Upper lobe of left lung (tissue), 6 donors: Measurements from ENCODE around the gene CFI. TPM values are rescaled to one million over a fixed set of nuclear protein-coding genes. Genes with fewer than 3 reads are reported as not detected.

Experiments used
- ATAC-seq, 2 donors: fragments of 200-7000 bp; cut with Tn5 transposase; one replicate each; pipeline ENCODE4 v1.9.1; 2022; ENCODE audit warnings: mild to moderate bottlenecking in 2 of 2, moderate library complexity in 2 of 2; ENCODE audit not compliant: low FRiP score in 2 of 2
- DNase-seq, 2 donors: peaks; one replicate each; pipeline ENCODE4 v3.0.0-alpha.2; 2019 to 2020
- H3K27ac ChIP-seq, 4 donors: fragments of 200-600 bp; sonication (generic); one replicate each; pipeline ENCODE4 v1.5.1; 2016 to 2019
- H3K27me3 ChIP-seq, 4 donors: fragments of 200-600 bp; sonication (generic); one replicate each; pipeline ENCODE4 v1.5.1; 2017 to 2019
- H3K36me3 ChIP-seq, 4 donors: fragments of 200-600 bp; sonication (generic); one replicate each; pipeline ENCODE4 v1.5.1; 2016 to 2019
- H3K4me1 ChIP-seq, 4 donors: fragments of 200-600 bp; sonication (generic); one replicate each; pipeline ENCODE4 v1.5.1; 2018 to 2019
- H3K4me3 ChIP-seq, 4 donors: fragments of 200-600 bp; sonication (generic); one replicate each; pipeline ENCODE4 v1.5.1; 2017 to 2019; ENCODE audit warnings: mild to moderate bottlenecking in 2 of 4, moderate library complexity in 1 of 4
- H3K9me3 ChIP-seq, 4 donors: fragments of 200-600 bp; sonication (generic); one replicate each; pipeline ENCODE4 v1.5.1; 2018 to 2019
- EP300 ChIP-seq, 4 donors: sonication (generic); formaldehyde crosslinking; IDR thresholded peaks; one replicate each; pipeline ENCODE4 v1.5.1; 2017; ENCODE audit warnings: antibody characterized with exemption in 4 of 4, control low read depth in 2 of 4
- POLR2A ChIP-seq, 4 donors: fragments of 450-650 bp; IDR thresholded peaks; one replicate each; pipeline ENCODE4 v1.5.1; 2016 to 2017; ENCODE audit warnings: antibody characterized with exemption in 4 of 4, mild to moderate bottlenecking in 2 of 4
- POLR2AphosphoS5 ChIP-seq, 2 donors: sonication (generic); formaldehyde crosslinking; IDR thresholded peaks; one replicate each; pipeline ENCODE4 v1.5.1; 2017; ENCODE audit warnings: antibody characterized with exemption in 2 of 2
- WGBS, 2 donors: methylation state at CpG; one replicate each; pipeline ENCODE4 v1.1.5; 2017 to 2018; 5-methylcytosine and 5-hydroxymethylcytosine counted together
- total RNA-seq, 6 donors: library from RNA; depleted of rRNA in 4 of 6; stranded (reverse); fragments of >200 nt in 4 of 6; gene quantifications; one replicate each; pipeline versions ENCODE4 v1.1.0 to v1.2.1, GENCODE V29; 2016 to 2021
- TF ChIP-seq, protein P1 (sequence below), 6 experiments: fragments of 450-650 bp in 4 of 6; fragments of 200-600 bp in 2 of 6; sonication (generic) in 2 of 6; IDR thresholded peaks; one replicate each; pipeline ENCODE4 v1.5.1; 2016 to 2019; ENCODE audit warnings: antibody characterized with exemption in 6 of 6
- donor health status: DM: no; HTN: no; CAD: no; lungs with moderate emphysema.
- donor health status: DM: no; HTN: yes; CAD: no; lungs with severe emphysema.

Gene CFI
- total RNA-seq, 6 donors from 2014 or later: 20.2 to 122 (median 53.3) TPM

- 0 to 1% methylated on average over 42 to 53 of the region's 53 CpGs for WGBS, 2 donors
- peak within 1 kb of the TSS; percentile 82 to 89 (median 84) for H3K27ac ChIP-seq
- peaks cover 11 to 19% (median 14%) of the 10 kb centered on the region in 4 donors for H3K4me1 ChIP-seq
- no peaks in the 10 kb centered on the region for H3K27me3 ChIP-seq
- H3K4me3 ChIP-seq: peak within 1 kb of the TSS; percentile 48 to 85 (median 74)
- TF ChIP-seq POLR2A (IDR thresholded peaks at IDR 0.05): peak in 2 of 4 donors; percentile 40 to 75
- TF ChIP-seq, protein P1, sequence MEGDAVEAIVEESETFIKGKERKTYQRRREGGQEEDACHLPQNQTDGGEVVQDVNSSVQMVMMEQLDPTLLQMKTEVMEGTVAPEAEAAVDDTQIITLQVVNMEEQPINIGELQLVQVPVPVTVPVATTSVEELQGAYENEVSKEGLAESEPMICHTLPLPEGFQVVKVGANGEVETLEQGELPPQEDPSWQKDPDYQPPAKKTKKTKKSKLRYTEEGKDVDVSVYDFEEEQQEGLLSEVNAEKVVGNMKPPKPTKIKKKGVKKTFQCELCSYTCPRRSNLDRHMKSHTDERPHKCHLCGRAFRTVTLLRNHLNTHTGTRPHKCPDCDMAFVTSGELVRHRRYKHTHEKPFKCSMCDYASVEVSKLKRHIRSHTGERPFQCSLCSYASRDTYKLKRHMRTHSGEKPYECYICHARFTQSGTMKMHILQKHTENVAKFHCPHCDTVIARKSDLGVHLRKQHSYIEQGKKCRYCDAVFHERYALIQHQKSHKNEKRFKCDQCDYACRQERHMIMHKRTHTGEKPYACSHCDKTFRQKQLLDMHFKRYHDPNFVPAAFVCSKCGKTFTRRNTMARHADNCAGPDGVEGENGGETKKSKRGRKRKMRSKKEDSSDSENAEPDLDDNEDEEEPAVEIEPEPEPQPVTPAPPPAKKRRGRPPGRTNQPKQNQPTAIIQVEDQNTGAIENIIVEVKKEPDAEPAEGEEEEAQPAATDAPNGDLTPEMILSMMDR (IDR thresholded peaks at IDR 0.05): no peak
- TF ChIP-seq EP300 (IDR thresholded peaks at IDR 0.05): peak in 1 of 4 donors; percentile 30
- peak; percentile 67 to 81 for TF ChIP-seq POLR2AphosphoS5 (IDR thresholded peaks at IDR 0.05)
- H3K9me3 ChIP-seq: no peaks in the 10 kb centered on the region
- DNase-seq (peak; percentile 92 to 96), ATAC-seq (peak; percentile 97 to 100)
- peaks cover 0 to 17% (median 0%) of the 10 kb centered on the region in 4 donors for H3K36me3 ChIP-seq
Measured at GRCh38 chr4:109815151-109816081, 13.6 kb upstream of the CFI start, which contains the start of gene GAR1. Gene GAR1 (plus strand): TSS chr4:109815762. CDS start chr4:109816165, 403 bp downstream.

GRCh38 chr4:109811707-109812106 lies 9.9 kb upstream of the CFI start:
- no peak for ATAC-seq
- Histone ChIP-seq H3K36me3 (no peaks in the 10 kb centered on the region), H3K4me3 (no peak overlapping the region), H3K27me3 (no peaks in the 10 kb centered on the region), H3K9me3 (no peaks in the 10 kb centered on the region), H3K27ac (no peak overlapping the region), H3K4me1 (peaks cover 7 to 12% (median 7%) of the 10 kb centered on the region in 4 donors)
- TF ChIP-seq POLR2A (IDR thresholded peaks at IDR 0.05): no peak
- TF ChIP-seq EP300 (IDR thresholded peaks at IDR 0.05): no peak
- WGBS, 2 donors: 55% methylated on average over 3 of the region's 3 CpGs
- DNase-seq: no peak

- Histone ChIP-seq H3K4me1 (peaks cover 0 to 4% (median 0%) of the 10 kb centered on the region in 4 donors), H3K27me3 (no peaks in the 10 kb centered on the region), H3K4me3 (no peak overlapping the region), H3K9me3 (no peaks in the 10 kb centered on the region), H3K27ac (no peak overlapping the region), H3K36me3 (no peaks in the 10 kb centered on the region)
- ATAC-seq (no peak), DNase-seq (no peak)
- WGBS, 2 donors: 67 to 76% methylated on average over 11 of the region's 11 CpGs
- TF ChIP-seq EP300 (IDR thresholded peaks at IDR 0.05) (no peak), POLR2A (IDR thresholded peaks at IDR 0.05) (no peak), POLR2AphosphoS5 (IDR thresholded peaks at IDR 0.05) (no peak)
- TF ChIP-seq, protein P1 (IDR thresholded peaks at IDR 0.05): no peak
Measured at GRCh38 chr4:109810552-109811387, 9.0 kb upstream of the CFI start.

DNA sequence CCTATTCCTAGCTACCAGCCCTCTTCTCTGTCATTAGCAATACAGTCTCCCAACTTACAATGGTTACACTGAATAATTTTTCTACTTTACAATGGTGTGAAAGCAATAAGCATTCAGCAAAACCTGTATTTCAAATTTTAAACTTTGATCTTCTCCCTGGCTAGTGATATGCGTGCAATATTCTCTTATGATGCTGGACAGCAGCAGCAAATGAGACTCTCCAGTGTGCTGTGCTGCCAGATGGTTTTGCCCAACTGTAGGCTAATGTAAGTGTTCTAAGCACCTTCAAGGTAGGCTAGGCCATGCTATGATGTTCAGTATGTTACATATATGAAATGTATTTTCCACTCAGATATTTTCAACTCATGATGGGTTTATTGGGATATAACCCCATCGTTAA lies 7.9 kb upstream of the CFI start:
- H3K4me1 ChIP-seq: peaks cover 0 to 4% (median 0%) of the 10 kb centered on the region in 4 donors
- H3K27me3 ChIP-seq: no peaks in the 10 kb centered on the region
- DNase-seq (no peak), ATAC-seq (no peak)
- TF ChIP-seq POLR2AphosphoS5 (IDR thresholded peaks at IDR 0.05): no peak
- TF ChIP-seq EP300 (IDR thresholded peaks at IDR 0.05): no peak
- TF ChIP-seq, protein P1 (IDR thresholded peaks at IDR 0.05): no peak
- no peak for TF ChIP-seq POLR2A (IDR thresholded peaks at IDR 0.05)
- no peaks in the 10 kb centered on the region for H3K9me3 ChIP-seq
- WGBS, 2 donors: 93 to 95% methylated on average over 2 of the region's 2 CpGs
- H3K36me3 ChIP-seq: no peaks in the 10 kb centered on the region
- H3K27ac ChIP-seq: no peak overlapping the region
- H3K4me3 ChIP-seq: no peak overlapping the region
